ENCODE data around the gene SLC38A10.
A peak's percentile ranks its signal among the peaks of the same experiment; 100 is the strongest.

DNA sequence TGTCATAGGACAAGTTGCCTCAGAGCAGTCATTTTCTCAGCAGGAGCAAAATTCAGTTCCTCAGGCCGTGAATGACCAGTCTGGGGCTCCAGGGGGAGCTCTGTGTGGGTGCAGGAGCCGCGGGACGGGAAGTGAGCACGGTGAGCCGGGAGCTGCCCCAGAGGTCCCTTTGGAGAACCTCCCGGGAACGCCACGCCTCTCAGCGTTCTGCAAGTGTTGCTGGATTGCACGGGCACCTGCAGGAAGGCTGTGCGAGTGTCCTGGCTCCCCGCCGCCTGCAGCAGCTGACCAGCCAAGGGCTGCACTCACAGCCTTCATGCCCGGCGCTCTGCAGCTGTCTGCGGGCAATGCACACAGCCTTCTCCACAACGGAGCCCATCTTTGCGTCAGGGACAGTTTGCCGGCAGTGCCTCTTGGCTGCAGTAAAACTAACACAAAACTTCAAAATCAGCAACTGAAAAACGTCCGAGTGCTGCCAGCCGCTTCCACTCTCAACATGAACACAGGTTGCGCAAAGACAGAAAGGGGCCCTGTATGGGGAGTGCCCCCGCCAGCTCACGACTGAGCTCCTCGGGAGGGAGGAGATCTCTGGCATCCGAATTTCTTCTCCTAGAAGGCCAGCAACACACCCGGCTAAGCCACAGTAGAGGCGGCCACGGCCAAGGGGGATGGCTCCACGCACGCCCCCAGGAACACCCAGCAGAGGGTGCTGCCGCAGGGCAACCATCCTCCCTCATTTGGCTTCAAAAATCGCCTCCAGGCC, 40.0 kb downstream of the SLC38A10 start:
- TF ChIP-seq CTCF (IDR thresholded peaks at IDR 0.05 in 2 of 3, conservative IDR thresholded peaks at IDR 0.05 in 1 of 3; ENCODE audit: borderline replicate concordance in 1 of 3, insufficient read depth in 1 of 3, low read depth in 2 of 3, low read length in 2 of 3): peak in 2 of 3 experiments; percentile 36 to 37; a peak in 4 of 6 replicates
- TF ChIP-seq RAD21 (IDR thresholded peaks at IDR 0.05; ENCODE audit: low read depth): peak; percentile 26
- TF ChIP-seq EZH2phosphoT487 (IDR thresholded peaks at IDR 0.05; ENCODE audit: borderline replicate concordance): no peak
- no peak for TF ChIP-seq POLR2A (IDR thresholded peaks at IDR 0.05; ENCODE audit: borderline replicate concordance, extremely low read depth, insufficient read depth, insufficient read length)
- TF ChIP-seq ELF1 (IDR thresholded peaks at IDR 0.05; ENCODE audit: borderline replicate concordance, low read depth): no peak
- no peak for TF ChIP-seq YY1 (IDR thresholded peaks at IDR 0.05; ENCODE audit: extremely low read depth, insufficient replicate concordance, low read depth, low read length)
- TF ChIP-seq CEBPB (IDR thresholded peaks at IDR 0.05; ENCODE audit: low read depth): no peak
- TF ChIP-seq ZBTB33 (IDR thresholded peaks at IDR 0.05; ENCODE audit: extremely low read depth, insufficient replicate concordance, low read length): no peak
- no peak for TF ChIP-seq JUND (IDR thresholded peaks at IDR 0.05)
- TF ChIP-seq POLR2AphosphoS5 (IDR thresholded peaks at IDR 0.05; ENCODE audit: low read depth, low read length): no peak
- no peak for TF ChIP-seq ZNF274 (IDR thresholded peaks at IDR 0.05; ENCODE audit: low read depth, low read length)
- no peak for TF ChIP-seq SP1 (IDR thresholded peaks at IDR 0.05; ENCODE audit: low read depth)
- no peak for TF ChIP-seq EZH2 (IDR thresholded peaks at IDR 0.05)
- TF ChIP-seq, protein P1, sequence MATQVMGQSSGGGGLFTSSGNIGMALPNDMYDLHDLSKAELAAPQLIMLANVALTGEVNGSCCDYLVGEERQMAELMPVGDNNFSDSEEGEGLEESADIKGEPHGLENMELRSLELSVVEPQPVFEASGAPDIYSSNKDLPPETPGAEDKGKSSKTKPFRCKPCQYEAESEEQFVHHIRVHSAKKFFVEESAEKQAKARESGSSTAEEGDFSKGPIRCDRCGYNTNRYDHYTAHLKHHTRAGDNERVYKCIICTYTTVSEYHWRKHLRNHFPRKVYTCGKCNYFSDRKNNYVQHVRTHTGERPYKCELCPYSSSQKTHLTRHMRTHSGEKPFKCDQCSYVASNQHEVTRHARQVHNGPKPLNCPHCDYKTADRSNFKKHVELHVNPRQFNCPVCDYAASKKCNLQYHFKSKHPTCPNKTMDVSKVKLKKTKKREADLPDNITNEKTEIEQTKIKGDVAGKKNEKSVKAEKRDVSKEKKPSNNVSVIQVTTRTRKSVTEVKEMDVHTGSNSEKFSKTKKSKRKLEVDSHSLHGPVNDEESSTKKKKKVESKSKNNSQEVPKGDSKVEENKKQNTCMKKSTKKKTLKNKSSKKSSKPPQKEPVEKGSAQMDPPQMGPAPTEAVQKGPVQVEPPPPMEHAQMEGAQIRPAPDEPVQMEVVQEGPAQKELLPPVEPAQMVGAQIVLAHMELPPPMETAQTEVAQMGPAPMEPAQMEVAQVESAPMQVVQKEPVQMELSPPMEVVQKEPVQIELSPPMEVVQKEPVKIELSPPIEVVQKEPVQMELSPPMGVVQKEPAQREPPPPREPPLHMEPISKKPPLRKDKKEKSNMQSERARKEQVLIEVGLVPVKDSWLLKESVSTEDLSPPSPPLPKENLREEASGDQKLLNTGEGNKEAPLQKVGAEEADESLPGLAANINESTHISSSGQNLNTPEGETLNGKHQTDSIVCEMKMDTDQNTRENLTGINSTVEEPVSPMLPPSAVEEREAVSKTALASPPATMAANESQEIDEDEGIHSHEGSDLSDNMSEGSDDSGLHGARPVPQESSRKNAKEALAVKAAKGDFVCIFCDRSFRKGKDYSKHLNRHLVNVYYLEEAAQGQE (IDR thresholded peaks at IDR 0.05; ENCODE audit: low read depth): no peak
